ENCODE results near the gene KCNQ5.

- TF ChIP-seq CTCF (conservative IDR thresholded peaks at IDR 0.05; ENCODE audit: low read depth, low read length) (no peak), EZH2 (IDR thresholded peaks at IDR 0.05; ENCODE audit: borderline replicate concordance, low read depth, low read length, poor library complexity, severe bottlenecking) (no peak)
These were observed 308.8 kb downstream of the KCNQ5 start for GRCh38 chr6:72930556-72931132.
